ENCODE measurements around the gene REN.

REN gene

DNA sequence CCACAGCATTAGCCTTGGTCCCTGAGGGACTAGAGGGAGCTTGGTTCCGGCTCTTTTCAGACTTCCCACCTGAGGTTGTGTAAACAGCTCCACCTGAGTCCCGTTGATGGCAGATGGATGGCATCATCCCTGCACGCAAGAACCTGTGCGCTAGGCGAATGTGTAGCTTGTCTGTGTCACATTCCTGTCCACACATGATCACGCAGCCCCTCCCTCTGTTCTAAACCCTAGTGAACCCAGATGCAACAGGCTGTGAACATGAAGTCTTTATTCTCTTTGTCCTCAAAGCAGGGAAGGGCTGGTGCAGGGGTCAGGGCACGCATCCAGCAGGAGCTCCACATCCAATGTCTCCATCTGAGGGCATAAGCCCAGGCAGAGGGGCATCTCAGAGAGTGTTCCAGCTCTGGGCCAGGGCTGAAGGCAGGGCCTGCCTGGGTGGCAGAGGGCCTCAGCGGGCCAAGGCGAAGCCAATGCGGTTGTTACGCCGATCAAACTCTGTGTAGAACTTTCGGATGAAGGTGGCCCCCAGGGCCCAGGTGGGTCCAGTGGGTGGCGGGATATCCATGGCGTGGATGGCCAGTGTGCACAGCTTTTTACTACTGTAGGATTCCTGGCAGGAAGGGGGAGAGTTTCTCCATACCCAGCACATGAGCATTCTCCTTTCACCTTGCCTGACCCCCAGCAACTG is 11.4 kb downstream of the REN start:
- H3K4me3 ChIP-seq (ENCODE audit: low read depth, low read length) = no peak overlapping the region

- no peak overlapping the region for H3K4me3 ChIP-seq (ENCODE audit: low read depth, low read length)
These were observed 12.5 kb downstream of the REN start for GRCh38 chr1:204153667-204154066.

DNA sequence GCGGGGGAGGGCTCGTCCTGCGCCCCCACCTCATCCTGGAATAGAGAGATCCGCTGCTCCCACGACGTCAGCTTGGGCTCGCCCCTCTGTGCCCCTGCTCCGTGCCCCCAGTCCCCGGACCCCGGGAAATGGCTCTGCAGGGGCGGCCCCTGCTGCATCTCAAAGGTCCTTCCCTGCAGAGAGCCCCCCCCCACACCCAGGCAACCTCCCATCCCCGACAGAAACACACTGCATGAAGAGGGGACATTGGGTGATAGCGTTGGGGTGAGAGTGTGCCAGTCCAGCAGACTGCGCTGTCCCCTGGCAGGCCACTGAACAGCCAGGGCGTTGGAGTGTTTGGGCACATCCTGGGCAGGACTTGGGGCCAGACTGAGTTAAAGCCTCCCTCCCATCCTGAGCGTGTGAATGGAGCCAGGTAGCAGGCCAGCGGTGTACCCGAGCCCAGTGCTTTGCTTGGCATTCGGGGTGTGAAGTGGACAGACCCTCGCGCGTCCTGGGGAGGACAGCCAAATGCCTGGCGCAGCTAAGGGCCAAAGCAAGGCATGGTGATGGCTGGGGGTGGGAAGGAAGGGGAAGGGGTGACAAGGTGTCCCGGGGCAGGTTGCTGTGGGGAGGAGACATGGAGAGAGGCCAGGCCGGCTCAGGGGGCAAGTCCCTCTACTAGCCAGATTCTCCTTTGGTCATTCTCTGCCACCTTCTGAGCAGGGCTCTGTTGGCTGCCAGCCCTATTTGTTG is 13.7 kb downstream of the REN start:
- peak overlapping the region; percentile 47 for H3K4me3 ChIP-seq (ENCODE audit: low read depth, low read length)

DNA sequence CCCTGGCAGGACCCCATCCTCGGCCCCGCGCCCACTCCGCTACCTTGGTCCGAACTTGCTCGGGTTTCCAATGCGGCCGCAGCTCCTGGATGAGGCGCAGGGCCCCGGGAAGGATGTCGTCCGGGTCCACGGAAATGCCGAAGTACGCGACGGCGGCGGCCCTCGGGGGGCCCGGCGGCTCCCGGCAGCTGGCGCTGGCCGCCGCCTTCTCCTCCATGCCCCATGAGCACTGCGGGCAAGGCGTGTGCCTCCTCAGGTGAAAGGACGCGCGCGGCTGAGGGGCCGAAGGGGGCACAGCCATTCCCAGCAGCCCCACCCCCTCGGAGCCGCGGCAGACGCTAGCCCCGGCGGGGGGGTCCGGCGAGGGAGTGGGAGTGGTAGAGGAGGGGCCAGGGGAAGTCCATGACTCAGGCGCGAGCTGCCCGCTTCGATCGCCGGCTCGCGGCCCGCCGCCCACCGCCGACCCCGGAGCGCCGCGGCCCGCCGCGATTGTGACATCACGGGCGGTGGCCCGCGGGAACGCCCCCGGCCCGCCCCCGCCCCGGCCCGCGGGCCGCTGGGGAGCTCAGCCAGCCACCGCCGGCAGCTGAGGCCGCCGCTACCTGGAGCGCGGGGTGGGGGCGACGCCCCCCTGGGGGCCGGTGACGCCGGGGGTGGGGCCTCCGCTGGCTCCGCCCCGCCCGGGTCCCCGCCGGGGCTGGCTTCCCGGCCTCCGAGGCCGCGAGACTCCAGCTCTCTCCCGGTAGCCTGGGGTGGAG is 14.4 kb downstream of the REN start, which contains the start of gene ETNK2:
Gene ETNK2 (minus strand): TSS at position 493 of the 758 bp plus-strand sequence. CDS start 192 bp downstream, at position 301.
- H3K4me3 ChIP-seq (ENCODE audit: low read depth, low read length) = peak within 1 kb of the TSS; percentile 66

DNA sequence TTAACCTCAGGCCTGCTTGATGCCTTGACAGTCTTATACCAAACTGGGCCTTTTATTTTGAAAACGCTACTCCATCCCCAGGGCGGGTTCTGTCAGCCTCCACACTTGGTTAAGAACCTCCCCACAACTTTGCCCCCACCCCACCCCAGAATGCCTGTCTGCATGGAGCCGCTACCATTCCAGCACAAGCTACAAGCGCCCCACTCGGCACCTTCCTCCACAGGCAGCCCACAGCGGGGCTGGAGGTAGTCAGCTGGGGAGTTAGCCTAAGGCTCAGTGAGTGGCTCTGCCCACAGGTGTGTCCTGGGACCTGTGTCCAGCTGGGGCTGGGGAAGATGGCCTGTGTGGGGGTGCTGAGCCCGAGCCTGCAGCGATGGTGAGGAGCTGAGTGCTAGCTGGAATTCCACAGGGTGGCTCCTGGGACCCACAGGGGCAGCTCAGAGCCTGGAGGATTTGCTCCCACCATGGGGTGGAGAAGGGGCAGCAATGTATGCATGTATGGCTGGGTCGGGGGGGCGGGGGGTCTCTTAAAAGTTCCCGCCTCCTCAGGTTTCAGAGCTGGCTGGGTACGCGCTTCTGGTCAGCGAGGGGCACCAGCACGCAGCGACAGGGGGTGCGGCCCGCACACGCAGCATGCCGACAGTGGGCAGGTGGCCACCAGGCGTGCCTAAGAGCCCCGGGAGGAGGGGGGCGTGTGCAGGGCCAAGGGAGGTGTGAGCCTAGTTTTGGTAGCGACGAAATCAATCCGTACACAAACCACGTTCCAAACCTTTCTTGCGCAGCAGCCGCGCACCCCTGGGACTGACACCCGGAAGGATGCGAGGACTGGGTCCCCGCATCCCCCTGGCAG is 15.2 kb downstream of the REN start:
- H3K4me3 ChIP-seq (ENCODE audit: low read depth, low read length) = peak overlapping the region; percentile 66

GRCh38 chr1:204149635-204150565 is 16.2 kb downstream of the REN start:
- H3K4me3 ChIP-seq (ENCODE audit: low read depth, low read length) = no peak overlapping the region

DNA sequence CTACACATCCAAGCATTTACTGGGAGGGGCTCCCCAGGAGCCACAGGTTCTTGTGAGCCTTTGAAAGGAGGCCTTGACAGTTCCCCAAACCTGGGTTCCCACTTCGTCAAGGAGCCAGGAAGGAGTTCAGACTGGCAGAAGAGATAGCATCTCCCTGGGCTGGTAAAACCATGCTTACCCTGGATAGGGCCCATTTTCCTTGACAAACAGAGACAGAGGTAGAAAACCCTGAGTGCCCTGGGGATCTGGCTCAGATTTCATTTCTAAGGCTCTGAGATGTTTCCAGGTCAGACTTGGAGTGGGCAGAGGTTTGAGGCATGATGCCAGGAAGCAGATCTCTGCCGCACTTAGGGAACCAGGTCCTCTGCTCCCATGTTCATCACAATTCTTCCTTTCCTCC is 17.0 kb downstream of the REN start:
- no peak overlapping the region for H3K4me3 ChIP-seq (ENCODE audit: low read depth, low read length)

DNA sequence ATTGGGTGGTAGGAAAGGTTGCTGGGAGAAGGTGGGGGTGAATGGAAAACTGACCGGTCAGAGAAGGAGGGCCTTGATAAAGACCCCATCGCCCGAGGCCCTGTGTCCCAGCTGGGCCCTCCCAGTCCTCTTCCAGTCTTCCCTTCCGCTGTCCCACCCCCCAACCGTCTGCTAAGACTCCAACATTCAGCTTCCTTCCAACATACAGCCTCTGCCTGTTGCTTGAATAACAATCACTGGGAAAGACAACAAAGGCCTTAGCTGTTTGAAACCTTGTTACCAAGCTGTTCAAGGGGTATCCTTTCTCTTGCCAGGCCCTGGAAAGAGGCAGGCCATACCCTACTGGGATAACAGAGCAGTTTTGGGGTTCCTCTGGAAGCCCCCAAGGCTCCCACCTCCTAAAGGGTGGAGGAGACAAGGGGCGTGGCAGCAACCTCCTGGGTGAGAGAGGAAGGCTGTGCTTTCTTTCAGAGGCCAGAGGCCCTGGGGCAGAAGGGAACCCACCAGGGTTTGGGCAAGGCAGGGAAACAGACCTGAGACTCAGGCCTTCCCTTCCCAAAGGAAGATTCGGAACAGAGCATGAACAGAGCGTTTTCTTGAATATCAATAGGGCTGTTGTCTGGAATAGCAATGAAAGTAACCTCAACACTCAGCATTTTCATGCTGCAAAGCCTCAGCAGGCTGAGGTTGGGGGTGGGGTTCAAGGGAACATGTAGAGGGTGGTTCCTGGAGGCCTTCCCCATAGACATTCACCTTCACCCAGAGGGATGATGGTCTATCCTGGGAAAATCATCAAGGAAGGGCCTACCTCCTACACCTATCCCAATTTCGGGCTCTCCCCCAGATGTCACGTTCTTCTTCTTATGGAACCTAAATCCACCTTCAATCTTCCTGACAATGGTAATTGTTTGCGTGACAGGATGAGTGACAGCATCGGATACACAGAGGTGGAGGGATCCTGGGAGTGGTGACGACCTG is 18.4 kb downstream of the REN start:
- no peak overlapping the region for H3K4me3 ChIP-seq (ENCODE audit: low read depth, low read length)

- no peak overlapping the region for H3K4me3 ChIP-seq (ENCODE audit: low read depth, low read length)
These were observed 19.2 kb downstream of the REN start for GRCh38 chr1:204146965-204147364.

DNA sequence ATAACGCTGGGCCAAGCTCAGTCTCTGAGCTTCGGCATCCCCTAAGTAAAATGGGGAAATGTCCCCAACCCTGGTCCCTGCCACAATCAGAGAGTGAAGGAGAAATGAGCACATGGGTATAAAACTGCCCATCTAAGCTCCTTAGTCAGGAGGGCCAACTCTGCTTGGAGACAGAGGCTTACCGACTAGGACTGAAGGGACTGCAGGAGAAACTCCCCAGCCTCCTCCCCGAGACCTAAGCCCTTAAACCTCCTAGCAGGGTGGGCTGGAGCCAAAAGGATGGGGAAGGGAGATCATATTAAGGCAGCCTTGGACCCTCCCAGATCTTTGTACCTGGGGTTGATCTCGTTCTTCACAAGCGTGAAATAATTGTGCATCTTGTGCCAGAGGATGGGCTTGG is 19.8 kb downstream of the REN start:
- no peak overlapping the region for H3K4me3 ChIP-seq (ENCODE audit: low read depth, low read length)

GRCh38 chr1:204145033-204145504 is 21.1 kb downstream of the REN start:
- no peak overlapping the region for H3K4me3 ChIP-seq (ENCODE audit: low read depth, low read length)

GRCh38 chr1:204143276-204144041 is 22.7 kb downstream of the REN start:
- H3K4me3 ChIP-seq (ENCODE audit: low read depth, low read length) = no peak overlapping the region

- H3K4me3 ChIP-seq (ENCODE audit: low read depth, low read length) = no peak overlapping the region
These were observed 23.8 kb downstream of the REN start for GRCh38 chr1:204142032-204142974.

GRCh38 chr1:204141131-204141530 is 25.0 kb downstream of the REN start:
- H3K4me3 ChIP-seq (ENCODE audit: low read depth, low read length) = no peak overlapping the region

GRCh38 chr1:204139952-204140351 is 26.2 kb downstream of the REN start:
- H3K4me3 ChIP-seq (ENCODE audit: low read depth, low read length) = no peak overlapping the region

GRCh38 chr1:204139088-204139487 is 27.0 kb downstream of the REN start:
- no peak overlapping the region for H3K4me3 ChIP-seq (ENCODE audit: low read depth, low read length)

- no peak overlapping the region for H3K4me3 ChIP-seq (ENCODE audit: low read depth, low read length)
These were observed 29.3 kb downstream of the REN start for GRCh38 chr1:204136814-204137213.

Measured in iPS-11a (cell line).